ENCODE data around the gene STAU1. TPM values are rescaled to one million over a fixed set of nuclear protein-coding genes. Genes with fewer than 3 reads are reported as not detected.

Gene STAU1
- total and polyA plus RNA-seq, 10 of the 15 experiments (the other 5 are each of a cell fraction or from before 2014, with no cell fraction given), result 13.9 to 66.2 (median 45.6) TPM

GRCh38 chr20:49231471-49231870 is 43.3 kb upstream of the STAU1 start:
- H3K79me2 ChIP-seq (ENCODE audit: control insufficient read depth, insufficient read depth, low read length), result no peaks in the 10 kb centered on the region
- ChIA-PET RAD21 (ENCODE audit: unreplicated experiment) (no interaction called here), SMC1A (ENCODE audit: uncharacterized antibody, unreplicated experiment) (interaction anchor here (2.3 kb wide), 1 partner anchor 19 kb away, joined by 6 read pairs; no protein-coding TSS in a partner anchor), CTCF (no interaction called here), POLR2A (interaction anchor here (0.6 kb wide), 3 partner anchors 49 to 1580 kb away, joined by 3 to 5 read pairs (median 4); no protein-coding TSS in a partner anchor)
- H4K20me1 ChIP-seq (ENCODE audit: control insufficient read depth, insufficient read depth), result no peaks in the 10 kb centered on the region; the same call in 1 of the 2 replicates
- TF ChIP-seq ZNF687 (IDR thresholded peaks at IDR 0.05) (no peak), MYC (IDR thresholded peaks at IDR 0.05; ENCODE audit: insufficient read depth, insufficient read length, insufficient replicate concordance, low read length, severe bottlenecking) (no peak), NBN (IDR thresholded peaks at IDR 0.05) (no peak)
- no peak overlapping the region for H3K4me3 ChIP-seq
- in situ Hi-C loops (cut with MboI) (no loop called here), intact Hi-C loops (cut with micrococcal nuclease; ENCODE audit: unreplicated experiment) (no loop called here)
- peaks cover 10% of the 10 kb centered on the region for H3K4me1 ChIP-seq (ENCODE audit: control insufficient read depth, insufficient read depth, low read length)
- H3K27ac ChIP-seq (ENCODE audit: control insufficient read depth, insufficient read depth), result 0 out of 2 replicates have a peak overlapping the region, but pooled peaks have one; percentile 1
- BruUV-seq (replicated peaks), result TSS peak; percentile 51
- H3K9ac ChIP-seq (ENCODE audit: control insufficient read depth, insufficient read depth, low read length), result no peak overlapping the region
- no peak overlapping the region for H2AFZ ChIP-seq (ENCODE audit: control insufficient read depth, low read depth, low read length)
- H3K4me2 ChIP-seq (ENCODE audit: control insufficient read depth, insufficient read depth), result no peak overlapping the region
- DNase-seq (ENCODE audit: low read depth, low spot score) (no peak), ATAC-seq (no peak), FAIRE-seq (no peak)
- no peaks in the 10 kb centered on the region for H3K9me3 ChIP-seq (replicated peaks; ENCODE audit: control insufficient read depth, insufficient read depth, low read length)
- peaks cover 11 to 24% of the 10 kb centered on the region in 2 experiments for H3K36me3 ChIP-seq (ENCODE audit: control insufficient read depth in 2 of 2, insufficient read depth in 2 of 2, low read length in 1 of 2)
- no peaks in the 10 kb centered on the region for H3K27me3 ChIP-seq (replicated peaks in 1 of 2; ENCODE audit: control insufficient read depth in 2 of 2, insufficient read depth in 2 of 2, low read length in 1 of 2)
- WGBS (ENCODE audit: insufficient coverage, insufficient replicate concordance, low lambda C conversion rate, missing lambda C conversion rate), result 70% methylated on average over 7 of the region's 7 CpGs
